ENCODE measurements around the gene TULP4. TPM values are rescaled to one million over a fixed set of nuclear protein-coding genes. Genes with fewer than 3 reads are reported as not detected.

TULP4 gene, protein sequence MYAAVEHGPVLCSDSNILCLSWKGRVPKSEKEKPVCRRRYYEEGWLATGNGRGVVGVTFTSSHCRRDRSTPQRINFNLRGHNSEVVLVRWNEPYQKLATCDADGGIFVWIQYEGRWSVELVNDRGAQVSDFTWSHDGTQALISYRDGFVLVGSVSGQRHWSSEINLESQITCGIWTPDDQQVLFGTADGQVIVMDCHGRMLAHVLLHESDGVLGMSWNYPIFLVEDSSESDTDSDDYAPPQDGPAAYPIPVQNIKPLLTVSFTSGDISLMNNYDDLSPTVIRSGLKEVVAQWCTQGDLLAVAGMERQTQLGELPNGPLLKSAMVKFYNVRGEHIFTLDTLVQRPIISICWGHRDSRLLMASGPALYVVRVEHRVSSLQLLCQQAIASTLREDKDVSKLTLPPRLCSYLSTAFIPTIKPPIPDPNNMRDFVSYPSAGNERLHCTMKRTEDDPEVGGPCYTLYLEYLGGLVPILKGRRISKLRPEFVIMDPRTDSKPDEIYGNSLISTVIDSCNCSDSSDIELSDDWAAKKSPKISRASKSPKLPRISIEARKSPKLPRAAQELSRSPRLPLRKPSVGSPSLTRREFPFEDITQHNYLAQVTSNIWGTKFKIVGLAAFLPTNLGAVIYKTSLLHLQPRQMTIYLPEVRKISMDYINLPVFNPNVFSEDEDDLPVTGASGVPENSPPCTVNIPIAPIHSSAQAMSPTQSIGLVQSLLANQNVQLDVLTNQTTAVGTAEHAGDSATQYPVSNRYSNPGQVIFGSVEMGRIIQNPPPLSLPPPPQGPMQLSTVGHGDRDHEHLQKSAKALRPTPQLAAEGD (N-terminal part only)
- total RNA-seq = 96.7 and 100 TPM in 2 replicates
- long read RNA-seq, partial matches to known transcripts = 3 of 9 reads
- long read RNA-seq, other reads (novel, unspliced or antisense) = 6 of 9 reads

DNA sequence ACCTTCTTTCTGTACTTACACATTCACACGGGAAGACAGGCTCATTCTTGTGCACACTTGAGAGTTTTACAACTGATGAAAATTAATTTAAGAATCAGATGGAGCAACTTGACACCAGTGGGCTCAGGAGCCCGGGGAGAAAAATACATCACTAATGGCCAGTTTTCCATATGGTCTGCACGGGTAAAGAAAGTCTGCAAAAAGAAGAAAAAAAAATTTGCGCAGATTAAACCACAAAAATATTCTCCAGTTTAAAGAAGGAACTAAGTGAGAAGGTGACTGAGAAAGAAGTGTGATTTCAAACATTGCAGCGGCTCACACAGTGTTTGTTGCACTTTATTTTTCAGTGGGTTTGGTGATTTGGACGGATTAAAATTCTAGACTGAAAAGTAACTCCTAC is at the start of gene TULP4:
TSS of gene TULP4 (plus strand) at position 301 of the 400 bp plus-strand sequence. CDS start 1,552 bp downstream, outside the sequence.
- no peak for DNase-seq (ENCODE audit: extremely low spot score, unreplicated experiment)
- H3K27me3 Mint-ChIP-seq (ENCODE audit: unreplicated experiment) = no peaks in the 10 kb centered on the region
- H3K36me3 Mint-ChIP-seq (ENCODE audit: unreplicated experiment) = peaks cover 38% of the 10 kb centered on the region
- peaks cover 11% of the 10 kb centered on the region for H3K4me1 Mint-ChIP-seq (ENCODE audit: unreplicated experiment)
- H3K27ac Mint-ChIP-seq (ENCODE audit: unreplicated experiment) = peak within 1 kb of the TSS; percentile 37
- TF ChIP-seq, protein P1, sequence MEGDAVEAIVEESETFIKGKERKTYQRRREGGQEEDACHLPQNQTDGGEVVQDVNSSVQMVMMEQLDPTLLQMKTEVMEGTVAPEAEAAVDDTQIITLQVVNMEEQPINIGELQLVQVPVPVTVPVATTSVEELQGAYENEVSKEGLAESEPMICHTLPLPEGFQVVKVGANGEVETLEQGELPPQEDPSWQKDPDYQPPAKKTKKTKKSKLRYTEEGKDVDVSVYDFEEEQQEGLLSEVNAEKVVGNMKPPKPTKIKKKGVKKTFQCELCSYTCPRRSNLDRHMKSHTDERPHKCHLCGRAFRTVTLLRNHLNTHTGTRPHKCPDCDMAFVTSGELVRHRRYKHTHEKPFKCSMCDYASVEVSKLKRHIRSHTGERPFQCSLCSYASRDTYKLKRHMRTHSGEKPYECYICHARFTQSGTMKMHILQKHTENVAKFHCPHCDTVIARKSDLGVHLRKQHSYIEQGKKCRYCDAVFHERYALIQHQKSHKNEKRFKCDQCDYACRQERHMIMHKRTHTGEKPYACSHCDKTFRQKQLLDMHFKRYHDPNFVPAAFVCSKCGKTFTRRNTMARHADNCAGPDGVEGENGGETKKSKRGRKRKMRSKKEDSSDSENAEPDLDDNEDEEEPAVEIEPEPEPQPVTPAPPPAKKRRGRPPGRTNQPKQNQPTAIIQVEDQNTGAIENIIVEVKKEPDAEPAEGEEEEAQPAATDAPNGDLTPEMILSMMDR (IDR thresholded peaks at IDR 0.05) = no peak
- H3K9me3 Mint-ChIP-seq (ENCODE audit: unreplicated experiment) = peaks cover 17% of the 10 kb centered on the region
- no peak within 1 kb of the TSS for H3K4me3 Mint-ChIP-seq (ENCODE audit: unreplicated experiment)

- Mint-ChIP-seq H3K27me3 (ENCODE audit: unreplicated experiment) (no peaks in the 10 kb centered on the region), H3K36me3 (ENCODE audit: unreplicated experiment) (peaks cover 19% of the 10 kb centered on the region), H3K4me1 (ENCODE audit: unreplicated experiment) (peaks cover 7% of the 10 kb centered on the region), H3K27ac (ENCODE audit: unreplicated experiment) (no peak overlapping the region), H3K4me3 (ENCODE audit: unreplicated experiment) (no peak overlapping the region), H3K9me3 (ENCODE audit: unreplicated experiment) (no peaks in the 10 kb centered on the region)
- no peak for DNase-seq (ENCODE audit: extremely low spot score, unreplicated experiment)
- TF ChIP-seq, protein P1 (IDR thresholded peaks at IDR 0.05) = no peak
These were observed 49.5 kb upstream of the TULP4 start for GRCh38 chr6:158262755-158263154.

- H3K9me3 Mint-ChIP-seq (ENCODE audit: unreplicated experiment) = no peaks in the 10 kb centered on the region
- no peak for DNase-seq (ENCODE audit: extremely low spot score, unreplicated experiment)
- peaks cover 28% of the 10 kb centered on the region for H3K36me3 Mint-ChIP-seq (ENCODE audit: unreplicated experiment)
- peaks cover 2% of the 10 kb centered on the region for H3K4me1 Mint-ChIP-seq (ENCODE audit: unreplicated experiment)
- no peaks in the 10 kb centered on the region for H3K27me3 Mint-ChIP-seq (ENCODE audit: unreplicated experiment)
- TF ChIP-seq, protein P1 (IDR thresholded peaks at IDR 0.05) = no peak
- no peak overlapping the region for H3K27ac Mint-ChIP-seq (ENCODE audit: unreplicated experiment)
- no peak overlapping the region for H3K4me3 Mint-ChIP-seq (ENCODE audit: unreplicated experiment)
These were observed 48.1 kb upstream of the TULP4 start for GRCh38 chr6:158264180-158264579.

- TF ChIP-seq, protein P1 (IDR thresholded peaks at IDR 0.05) = no peak
- H3K4me1 Mint-ChIP-seq (ENCODE audit: unreplicated experiment) = peaks cover 3% of the 10 kb centered on the region
These were observed 46.1 kb upstream of the TULP4 start for GRCh38 chr6:158266131-158266530.

More at GRCh38 chr6:158266131-158266530, 46.1 kb upstream of the TULP4 start:
- Mint-ChIP-seq H3K27ac (ENCODE audit: unreplicated experiment) (no peak overlapping the region), H3K9me3 (ENCODE audit: unreplicated experiment) (no peaks in the 10 kb centered on the region), H3K36me3 (ENCODE audit: unreplicated experiment) (peaks cover 28% of the 10 kb centered on the region), H3K4me3 (ENCODE audit: unreplicated experiment) (no peak overlapping the region), H3K27me3 (ENCODE audit: unreplicated experiment) (no peaks in the 10 kb centered on the region)
- DNase-seq (ENCODE audit: extremely low spot score, unreplicated experiment) = no peak

All from osteocyte (in vitro differentiated cells).